ENCODE results near the gene TFF2. TPM values are rescaled to one million over a fixed set of nuclear protein-coding genes. Genes with fewer than 3 reads are reported as not detected.

The TFF2 gene
- total RNA-seq, 2 experiments from 2014 or later = not detected

DNA sequence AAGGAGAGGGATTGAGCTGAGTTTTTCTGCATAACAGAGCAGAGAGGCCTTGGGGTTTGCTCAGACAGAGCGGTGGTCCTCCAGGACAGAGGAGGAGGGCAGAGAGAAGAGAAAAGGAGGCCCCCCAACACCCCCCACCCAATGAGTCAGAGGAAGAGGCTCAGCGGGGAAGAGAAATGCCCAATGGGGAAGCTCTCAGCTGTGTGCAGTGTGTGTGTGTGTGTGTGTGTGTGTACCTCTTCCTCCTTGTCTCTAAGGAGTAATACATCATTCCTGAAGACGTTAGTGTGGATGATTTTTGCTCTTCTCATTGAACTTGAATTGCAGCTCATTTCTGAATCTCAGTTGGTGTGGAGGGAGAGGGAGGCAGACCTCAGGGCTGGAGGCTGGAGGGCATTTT, 36.4 kb upstream of the TFF2 start:
- Histone ChIP-seq H3K4me1 (ENCODE audit: insufficient read depth, low read length) (peaks cover 34% of the 10 kb centered on the region), H3K36me3 (ENCODE audit: insufficient read depth, low read length) (no peaks in the 10 kb centered on the region), H3K9me3 (ENCODE audit: control insufficient read depth in 1 of 2, insufficient read depth in 1 of 2, low read length in 2 of 2) (peaks cover 2 to 16% of the 10 kb centered on the region in 2 experiments), H3K27me3 (ENCODE audit: control insufficient read depth in 1 of 2, insufficient read depth in 2 of 2, low read length in 2 of 2) (no peaks in the 10 kb centered on the region), H3K27ac (ENCODE audit: low read depth in 1 of 2, low read length in 2 of 2) (no peak overlapping the region), H3K4me3 (ENCODE audit: low read length) (no peak overlapping the region)
- DNase-seq (no peak), ATAC-seq (ENCODE audit: poor library complexity) (no peak)
- TF ChIP-seq, protein P1, sequence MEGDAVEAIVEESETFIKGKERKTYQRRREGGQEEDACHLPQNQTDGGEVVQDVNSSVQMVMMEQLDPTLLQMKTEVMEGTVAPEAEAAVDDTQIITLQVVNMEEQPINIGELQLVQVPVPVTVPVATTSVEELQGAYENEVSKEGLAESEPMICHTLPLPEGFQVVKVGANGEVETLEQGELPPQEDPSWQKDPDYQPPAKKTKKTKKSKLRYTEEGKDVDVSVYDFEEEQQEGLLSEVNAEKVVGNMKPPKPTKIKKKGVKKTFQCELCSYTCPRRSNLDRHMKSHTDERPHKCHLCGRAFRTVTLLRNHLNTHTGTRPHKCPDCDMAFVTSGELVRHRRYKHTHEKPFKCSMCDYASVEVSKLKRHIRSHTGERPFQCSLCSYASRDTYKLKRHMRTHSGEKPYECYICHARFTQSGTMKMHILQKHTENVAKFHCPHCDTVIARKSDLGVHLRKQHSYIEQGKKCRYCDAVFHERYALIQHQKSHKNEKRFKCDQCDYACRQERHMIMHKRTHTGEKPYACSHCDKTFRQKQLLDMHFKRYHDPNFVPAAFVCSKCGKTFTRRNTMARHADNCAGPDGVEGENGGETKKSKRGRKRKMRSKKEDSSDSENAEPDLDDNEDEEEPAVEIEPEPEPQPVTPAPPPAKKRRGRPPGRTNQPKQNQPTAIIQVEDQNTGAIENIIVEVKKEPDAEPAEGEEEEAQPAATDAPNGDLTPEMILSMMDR (IDR thresholded peaks at IDR 0.05) = no peak
- H3K36me3 Mint-ChIP-seq (ENCODE audit: low read depth) = no peaks in the 10 kb centered on the region
- H3K27ac Mint-ChIP-seq = no peak overlapping the region
- H3K9me3 Mint-ChIP-seq = peaks cover 3% of the 10 kb centered on the region
- no peak overlapping the region for H3K4me3 Mint-ChIP-seq
- peaks cover 67% of the 10 kb centered on the region for H3K4me1 Mint-ChIP-seq (ENCODE audit: low read depth)
- no peaks in the 10 kb centered on the region for H3K27me3 Mint-ChIP-seq
- intact Hi-C loops (cut with DNase I, micrococcal nuclease) = no loop called here
- CTCF ChIA-PET = no interaction called here
- POLR2A ChIA-PET = interaction anchor here (1.4 kb wide), 1 partner anchor 17 kb away, joined by 5 read pairs; the partner anchor contains the start of gene UBASH3A

DNA sequence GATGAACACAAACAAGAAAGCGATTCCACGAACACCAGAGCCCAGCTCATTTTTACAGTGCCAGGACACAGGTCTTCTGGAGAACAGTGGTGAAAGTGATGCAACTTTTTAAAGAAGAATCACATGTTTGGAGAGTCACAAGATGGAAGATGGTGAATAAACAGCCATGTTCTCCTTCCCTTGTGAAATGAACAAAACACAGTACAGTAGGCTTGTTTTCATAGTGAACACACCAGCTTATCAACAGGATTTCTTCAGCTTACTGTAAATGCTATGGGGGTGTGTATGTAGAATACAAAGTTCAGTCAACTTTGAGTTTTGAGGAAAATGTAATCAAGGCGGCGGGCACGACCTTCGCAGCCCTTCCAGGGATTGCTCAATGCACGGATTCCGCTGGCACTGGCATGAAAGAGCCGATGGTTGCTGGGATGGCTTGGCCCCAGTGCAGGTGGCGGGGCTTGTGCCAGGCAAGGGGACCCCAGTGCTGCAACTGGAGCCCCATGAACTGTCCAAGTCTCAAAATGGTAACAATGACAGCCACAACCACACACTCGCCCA, 35.3 kb upstream of the TFF2 start:
- Mint-ChIP-seq H3K27me3 (no peaks in the 10 kb centered on the region), H3K4me1 (ENCODE audit: low read depth) (peaks cover 56% of the 10 kb centered on the region), H3K36me3 (ENCODE audit: low read depth) (no peaks in the 10 kb centered on the region), H3K9me3 (peaks cover 9% of the 10 kb centered on the region), H3K4me3 (no peak overlapping the region), H3K27ac (no peak overlapping the region)
- H3K4me3 ChIP-seq (ENCODE audit: low read length) = no peak overlapping the region
- peaks cover 11 to 26% of the 10 kb centered on the region in 2 experiments for H3K9me3 ChIP-seq (ENCODE audit: control insufficient read depth in 1 of 2, insufficient read depth in 1 of 2, low read length in 2 of 2)
- H3K36me3 ChIP-seq (ENCODE audit: insufficient read depth, low read length) = no peaks in the 10 kb centered on the region
- intact Hi-C loops (cut with DNase I, micrococcal nuclease) = no loop called here
- ChIA-PET CTCF (no interaction called here), POLR2A (interaction anchor here (1.0 kb wide), 1 partner anchor 18 kb away, joined by 6 read pairs; the partner anchor contains the start of gene UBASH3A)
- TF ChIP-seq, protein P1 (IDR thresholded peaks at IDR 0.05) = no peak
- H3K27ac ChIP-seq (ENCODE audit: low read depth in 1 of 2, low read length in 2 of 2) = no peak overlapping the region
- no peaks in the 10 kb centered on the region for H3K27me3 ChIP-seq (ENCODE audit: control insufficient read depth in 1 of 2, insufficient read depth in 2 of 2, low read length in 2 of 2)
- DNase-seq = no peak
- peaks cover 33% of the 10 kb centered on the region for H3K4me1 ChIP-seq (ENCODE audit: insufficient read depth, low read length)
- ATAC-seq (ENCODE audit: poor library complexity) = no peak

DNA sequence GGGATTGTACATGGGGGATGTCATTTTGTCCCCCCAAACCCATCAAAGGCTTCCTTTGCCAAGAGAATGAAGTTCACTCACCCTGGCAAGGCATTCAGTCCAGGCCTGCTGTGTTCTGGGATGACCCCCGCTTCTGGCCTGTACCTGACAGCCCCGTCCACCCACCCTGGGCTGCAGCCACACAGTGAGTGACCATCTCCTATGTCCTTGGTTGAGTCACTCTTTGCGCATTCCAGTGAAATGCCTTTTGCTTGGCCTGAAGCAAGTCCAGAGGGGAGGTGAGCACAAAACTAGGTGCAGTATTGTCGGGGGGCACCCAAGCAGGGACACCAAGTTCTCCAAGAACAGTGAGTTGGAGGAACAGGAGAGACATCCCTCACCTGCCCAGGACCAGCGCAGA, 34.8 kb upstream of the TFF2 start:
- ATAC-seq (ENCODE audit: poor library complexity) = no peak
- peaks cover 9% of the 10 kb centered on the region for H3K9me3 Mint-ChIP-seq
- peaks cover 11 to 26% of the 10 kb centered on the region in 2 experiments for H3K9me3 ChIP-seq (ENCODE audit: control insufficient read depth in 1 of 2, insufficient read depth in 1 of 2, low read length in 2 of 2)

More for the DNA sequence above, 34.8 kb upstream of the TFF2 start:
- TF ChIP-seq, protein P1 (IDR thresholded peaks at IDR 0.05) = no peak
- no peaks in the 10 kb centered on the region for H3K36me3 Mint-ChIP-seq (ENCODE audit: low read depth)
- POLR2A ChIA-PET = interaction anchor here (1.0 kb wide), 1 partner anchor 19 kb away, joined by 6 read pairs; the partner anchor contains the start of gene UBASH3A
- no peak overlapping the region for H3K4me3 Mint-ChIP-seq
- DNase-seq = no peak
- H3K4me1 ChIP-seq (ENCODE audit: insufficient read depth, low read length) = peaks cover 33% of the 10 kb centered on the region
- peak overlapping the region; percentile 71 for H3K27ac Mint-ChIP-seq
- no peaks in the 10 kb centered on the region for H3K27me3 Mint-ChIP-seq
- peaks cover 51% of the 10 kb centered on the region for H3K4me1 Mint-ChIP-seq (ENCODE audit: low read depth)
- CTCF ChIA-PET = no interaction called here
- H3K27ac ChIP-seq (ENCODE audit: low read depth in 1 of 2, low read length in 2 of 2) = no peak overlapping the region
- no peaks in the 10 kb centered on the region for H3K36me3 ChIP-seq (ENCODE audit: insufficient read depth, low read length)
- H3K4me3 ChIP-seq (ENCODE audit: low read length) = no peak overlapping the region
- no peaks in the 10 kb centered on the region for H3K27me3 ChIP-seq (ENCODE audit: control insufficient read depth in 1 of 2, insufficient read depth in 2 of 2, low read length in 2 of 2)
- intact Hi-C loops (cut with DNase I, micrococcal nuclease) = no loop called here

Measured in CD4-positive, alpha-beta T cell (primary cell).